Measurements from ENCODE around the gene SYNM. TPM values are rescaled to one million over a fixed set of nuclear protein-coding genes. Genes with fewer than 3 reads are reported as not detected.

SYNM gene
- total and polyA plus RNA-seq, 2 experiments from 2014 or later, result 0.74 to 3.5 TPM

- no peak overlapping the region for H3K4me3 Mint-ChIP-seq
- H3K4me3 ChIP-seq, result no peak overlapping the region
- H3F3A ChIP-seq (replicated peaks; ENCODE audit: low read depth), result no peaks in the 10 kb centered on the region
- peak; percentile 8; the same call in 1 of the 3 replicates for ATAC-seq
- H3K9me2 ChIP-seq (ENCODE audit: insufficient read depth), result no peaks in the 10 kb centered on the region
- no peaks in the 10 kb centered on the region for H3K27me3 Mint-ChIP-seq (ENCODE audit: insufficient read depth, low read depth, poor library complexity)
- peak overlapping the region; percentile 17 for H3K4me2 ChIP-seq
- 0 out of 2 replicates have a peak, but pooled peaks cover 3% of the 10 kb centered on the region for H4K20me1 ChIP-seq (replicated peaks; ENCODE audit: insufficient read depth)
- peaks cover 36% of the 10 kb centered on the region for H3K4me1 ChIP-seq (ENCODE audit: insufficient read depth)
- TF ChIP-seq ZNF462 (CRISPR knock-in tag; IDR thresholded peaks at IDR 0.05) (no peak), POLR2AphosphoS5 (IDR thresholded peaks at IDR 0.05; ENCODE audit: low read depth) (no peak), CTCF (conservative IDR thresholded peaks at IDR 0.05; ENCODE audit: low read depth in 2 of 2) (no peak), ETS1 (IDR thresholded peaks at IDR 0.05) (no peak), NANOG (IDR thresholded peaks at IDR 0.05; ENCODE audit: borderline replicate concordance) (no peak), ZNF114 (CRISPR knock-in tag; IDR thresholded peaks at IDR 0.05) (no peak), JUNB (IDR thresholded peaks at IDR 0.05; ENCODE audit: unreplicated experiment) (no peak), EZH2 (IDR thresholded peaks at IDR 0.05; ENCODE audit: low read depth, unreplicated experiment) (no peak)
- TF ChIP-seq, protein P1, sequence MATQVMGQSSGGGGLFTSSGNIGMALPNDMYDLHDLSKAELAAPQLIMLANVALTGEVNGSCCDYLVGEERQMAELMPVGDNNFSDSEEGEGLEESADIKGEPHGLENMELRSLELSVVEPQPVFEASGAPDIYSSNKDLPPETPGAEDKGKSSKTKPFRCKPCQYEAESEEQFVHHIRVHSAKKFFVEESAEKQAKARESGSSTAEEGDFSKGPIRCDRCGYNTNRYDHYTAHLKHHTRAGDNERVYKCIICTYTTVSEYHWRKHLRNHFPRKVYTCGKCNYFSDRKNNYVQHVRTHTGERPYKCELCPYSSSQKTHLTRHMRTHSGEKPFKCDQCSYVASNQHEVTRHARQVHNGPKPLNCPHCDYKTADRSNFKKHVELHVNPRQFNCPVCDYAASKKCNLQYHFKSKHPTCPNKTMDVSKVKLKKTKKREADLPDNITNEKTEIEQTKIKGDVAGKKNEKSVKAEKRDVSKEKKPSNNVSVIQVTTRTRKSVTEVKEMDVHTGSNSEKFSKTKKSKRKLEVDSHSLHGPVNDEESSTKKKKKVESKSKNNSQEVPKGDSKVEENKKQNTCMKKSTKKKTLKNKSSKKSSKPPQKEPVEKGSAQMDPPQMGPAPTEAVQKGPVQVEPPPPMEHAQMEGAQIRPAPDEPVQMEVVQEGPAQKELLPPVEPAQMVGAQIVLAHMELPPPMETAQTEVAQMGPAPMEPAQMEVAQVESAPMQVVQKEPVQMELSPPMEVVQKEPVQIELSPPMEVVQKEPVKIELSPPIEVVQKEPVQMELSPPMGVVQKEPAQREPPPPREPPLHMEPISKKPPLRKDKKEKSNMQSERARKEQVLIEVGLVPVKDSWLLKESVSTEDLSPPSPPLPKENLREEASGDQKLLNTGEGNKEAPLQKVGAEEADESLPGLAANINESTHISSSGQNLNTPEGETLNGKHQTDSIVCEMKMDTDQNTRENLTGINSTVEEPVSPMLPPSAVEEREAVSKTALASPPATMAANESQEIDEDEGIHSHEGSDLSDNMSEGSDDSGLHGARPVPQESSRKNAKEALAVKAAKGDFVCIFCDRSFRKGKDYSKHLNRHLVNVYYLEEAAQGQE (IDR thresholded peaks at IDR 0.05; ENCODE audit: unreplicated experiment), result no peak
- H2AFZ ChIP-seq, result no peak overlapping the region
- no peak overlapping the region; the same call in 1 of the 2 replicates for H3K27ac Mint-ChIP-seq
- peak overlapping the region; percentile 62; the same call in 1 of the 2 replicates for H3K27ac ChIP-seq (ENCODE audit: low read depth)
- H3K4me1 Mint-ChIP-seq, result peaks cover 55% of the 10 kb centered on the region
- H3K27me3 ChIP-seq (ENCODE audit: insufficient read depth), result no peaks in the 10 kb centered on the region
- H3K36me3 Mint-ChIP-seq (ENCODE audit: low read depth), result peaks cover 18% of the 10 kb centered on the region
- no peaks in the 10 kb centered on the region for H3K36me3 ChIP-seq (ENCODE audit: insufficient read depth)
- H3K9me3 Mint-ChIP-seq, result no peaks in the 10 kb centered on the region
- H3K79me2 ChIP-seq (replicated peaks; ENCODE audit: insufficient read depth), result no peaks in the 10 kb centered on the region
- DNase-seq (ENCODE audit: low spot score), result no peak
These were observed 37.1 kb downstream of the SYNM start for GRCh38 chr15:99141943-99142342.
